UCSD-AML1 (cell line): Measurements from ENCODE around the gene SIX2.

ENCODE experiments used
- DNase-seq: peaks from one replicate; lab custom pipeline; 2025; ENCODE audit not compliant: unreplicated experiment; lab: John Stamatoyannopoulos, UW

Gene SIX2

DNA sequence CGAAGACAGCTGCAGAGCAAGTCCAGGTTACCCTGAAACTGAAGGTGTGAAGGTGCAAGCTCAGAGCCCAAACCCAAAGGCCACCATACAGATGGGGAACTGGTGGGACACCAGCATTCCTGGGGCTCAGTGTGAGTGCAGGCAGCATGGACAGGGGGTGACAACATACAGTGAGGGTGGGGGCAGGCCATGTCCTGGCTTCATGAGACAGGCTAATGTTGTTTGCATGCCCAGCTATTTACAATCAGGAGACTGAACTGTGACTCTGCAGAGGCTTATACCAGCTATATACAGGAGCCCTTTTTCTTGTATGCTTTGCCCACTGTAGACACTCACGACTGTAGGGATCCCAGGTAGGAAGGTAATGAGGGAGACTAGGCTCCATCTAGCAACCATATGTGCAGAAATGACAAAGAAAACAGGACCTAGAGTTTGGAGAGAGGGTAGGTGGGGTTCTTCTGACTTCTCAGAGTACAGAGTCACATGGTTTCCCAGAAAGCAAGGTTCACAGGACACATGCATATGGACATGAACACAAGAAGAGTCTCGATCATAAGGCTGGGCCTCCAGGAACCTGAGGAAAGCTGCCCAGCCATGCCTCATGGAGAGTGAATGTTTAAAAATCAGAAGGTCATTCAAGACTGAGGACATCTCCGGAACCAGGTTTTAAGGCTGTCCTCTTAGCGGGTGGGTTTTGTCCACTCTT is 41.4 kb downstream of the SIX2 start:
- no peak for DNase-seq

- no peak for DNase-seq
Measured at GRCh38 chr2:44967056-44967455, 42.2 kb downstream of the SIX2 start.

DNA sequence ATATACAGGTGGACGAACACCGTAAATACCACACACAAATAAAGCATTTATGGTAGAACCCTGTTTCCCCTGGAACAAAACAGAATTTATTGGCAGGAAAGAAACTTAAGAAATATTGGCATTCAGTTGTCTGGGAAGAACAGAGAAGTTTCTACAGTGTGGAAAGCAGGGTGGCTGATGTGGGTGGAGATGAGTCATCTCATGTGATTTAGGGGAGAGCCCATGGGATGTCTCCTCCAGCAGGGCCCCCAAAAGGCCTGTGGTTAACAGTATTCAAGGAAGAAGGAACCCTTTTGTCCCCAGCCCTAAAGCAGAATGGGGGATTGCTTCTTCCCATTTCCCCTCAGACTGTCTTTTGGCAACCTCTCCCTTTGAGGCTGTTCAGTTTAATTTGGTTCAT is 43.6 kb downstream of the SIX2 start:
- DNase-seq = no peak

DNA sequence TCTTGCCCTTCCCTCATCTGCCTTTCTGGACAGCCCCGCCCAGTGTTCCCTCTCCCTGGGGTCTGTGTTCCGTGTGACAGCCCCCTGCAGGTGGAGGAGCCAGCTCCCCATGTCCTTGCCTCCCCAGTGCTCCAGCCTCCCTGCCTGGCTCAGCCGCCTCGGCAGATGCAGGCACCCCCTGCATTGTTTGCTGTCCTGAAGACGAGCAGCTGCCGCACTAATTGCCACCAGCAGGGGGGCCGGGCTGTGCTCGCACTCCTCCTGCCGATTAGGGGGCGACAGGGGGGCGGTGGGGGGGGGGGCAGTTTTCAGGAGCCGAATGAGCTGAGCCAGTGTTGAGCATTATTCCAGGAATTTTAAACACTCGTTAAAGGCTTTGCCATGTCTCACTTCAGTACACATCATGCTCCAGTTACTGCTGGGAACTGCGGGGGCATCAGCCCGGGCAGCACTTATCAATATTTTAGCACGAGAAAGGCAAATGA is 44.5 kb downstream of the SIX2 start:
- DNase-seq = no peak

- DNase-seq = no peak
Measured at GRCh38 chr2:44962176-44962695, 47.0 kb downstream of the SIX2 start.

- no peak for DNase-seq
Measured at GRCh38 chr2:44960871-44961270, 48.4 kb downstream of the SIX2 start.

GRCh38 chr2:44959855-44960254 is 49.4 kb downstream of the SIX2 start:
- DNase-seq = no peak

DNA sequence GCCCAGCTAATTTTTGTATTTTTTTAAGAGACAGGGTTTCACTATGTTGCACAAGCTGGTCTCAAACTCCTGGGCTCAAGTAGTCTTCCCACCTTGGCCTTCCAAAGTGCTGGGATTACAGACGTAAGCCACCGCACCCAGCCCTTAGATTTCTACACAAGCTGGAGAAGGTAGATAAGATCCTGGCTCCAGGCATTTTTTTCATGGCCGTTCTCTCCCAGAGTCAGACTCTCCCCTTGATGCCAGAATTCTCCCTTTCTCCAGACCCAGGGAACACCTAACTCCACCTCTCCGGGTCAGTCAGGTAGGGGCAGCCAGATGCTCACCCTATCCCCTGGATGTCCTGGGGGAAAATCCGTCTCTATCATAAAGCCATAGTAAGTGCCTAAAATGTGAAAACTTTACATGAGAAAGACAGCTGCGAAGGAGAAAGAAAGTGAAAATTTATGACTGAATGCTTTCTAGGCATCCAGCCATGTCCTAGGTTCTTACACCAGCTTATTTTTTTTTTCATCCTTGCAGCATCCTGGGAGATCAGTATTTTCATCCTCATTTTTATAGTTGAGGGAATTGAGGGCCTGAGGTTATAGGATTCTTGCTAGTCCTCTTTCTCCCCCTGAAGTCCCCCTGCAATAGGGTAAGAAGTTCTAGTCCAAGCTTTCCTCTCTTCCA is 51.5 kb downstream of the SIX2 start:
- DNase-seq = no peak

DNA sequence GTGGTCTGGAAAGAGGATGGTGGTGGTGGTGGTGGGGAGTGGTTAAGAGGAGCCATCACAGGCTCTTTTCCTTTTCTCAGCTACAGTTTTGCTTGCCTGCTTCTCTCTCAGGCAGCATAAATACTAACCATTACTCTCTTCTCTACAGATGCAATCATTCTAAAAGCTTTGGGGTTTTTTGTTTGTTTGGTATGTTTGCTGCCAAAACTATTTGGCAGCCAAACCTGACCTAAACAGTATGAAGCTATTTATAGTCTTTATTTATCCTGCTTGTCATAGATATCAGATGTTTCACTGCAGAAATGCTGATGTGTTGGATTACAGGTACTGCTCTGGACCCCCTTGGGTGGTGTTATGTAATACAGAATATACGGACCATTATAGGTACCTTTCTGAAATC is 52.4 kb downstream of the SIX2 start:
- DNase-seq = no peak

GRCh38 chr2:44955593-44956392 is 53.5 kb downstream of the SIX2 start:
- peak; percentile 72 for DNase-seq
